Measurements from ENCODE around the gene RNF4.

GRCh38 chr4:2441393-2442174, 27.3 kb upstream of the RNF4 start:
- TF ChIP-seq CTCF (conservative IDR thresholded peaks at IDR 0.05; ENCODE audit: low read length), result peak; percentile 99
- no peak for TF ChIP-seq EZH2phosphoT487 (IDR thresholded peaks at IDR 0.05; ENCODE audit: borderline replicate concordance, low read depth, low read length)

Measured in OCI-LY7 (cell line).